Endothelial cell of hepatic sinusoid (primary cell): ENCODE measurements around the gene NLN.
"Not testable (repeated sequence)": the region's sequence is repeated elsewhere in the genome, so short reads cannot be mapped to it uniquely, and the experiment has no call there.

Experiments
- in situ Hi-C: cut with HindIII; loops from 2 replicates; pipeline ENCODE4 v1.10.0; 2017; ENCODE audit warnings: low sequenced_read_pairs

NLN gene

GRCh38 chr5:65866837-65867521 is 145.0 kb downstream of the NLN start:
- in situ Hi-C loops, result no loop called here

DNA sequence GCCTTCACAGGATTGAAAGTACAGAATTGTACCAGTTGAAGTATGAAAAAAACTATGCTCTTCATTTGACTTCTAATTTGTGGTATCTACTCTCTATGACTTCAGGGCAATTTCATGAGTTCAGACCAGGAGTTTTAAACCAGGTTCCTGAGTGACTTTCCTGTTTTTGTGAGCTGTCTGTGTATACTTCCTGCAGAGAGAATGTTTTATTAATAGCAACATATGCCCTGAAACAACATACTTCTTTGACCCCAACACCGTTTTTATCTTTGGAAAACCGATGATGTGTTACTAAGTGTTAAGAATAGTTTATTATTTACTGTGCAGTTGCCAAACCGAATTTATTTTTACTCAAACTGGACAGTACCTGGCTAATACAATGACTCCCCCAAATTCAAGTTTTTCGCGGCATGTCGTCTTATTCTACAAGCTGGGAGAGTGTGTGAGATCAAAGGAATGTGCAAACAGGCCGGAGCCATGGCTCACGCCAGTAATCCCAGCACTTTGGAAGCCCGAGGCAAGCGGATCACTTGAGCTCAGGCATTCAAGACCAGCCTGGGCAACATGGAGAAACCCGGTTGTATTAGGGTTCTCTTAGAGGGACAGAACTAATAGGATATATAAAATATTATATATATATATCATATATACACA is 145.7 kb downstream of the NLN start:
- in situ Hi-C loops, result no loop called here

GRCh38 chr5:65868509-65868908 is 146.5 kb downstream of the NLN start:
- in situ Hi-C loops, result no loop called here

DNA sequence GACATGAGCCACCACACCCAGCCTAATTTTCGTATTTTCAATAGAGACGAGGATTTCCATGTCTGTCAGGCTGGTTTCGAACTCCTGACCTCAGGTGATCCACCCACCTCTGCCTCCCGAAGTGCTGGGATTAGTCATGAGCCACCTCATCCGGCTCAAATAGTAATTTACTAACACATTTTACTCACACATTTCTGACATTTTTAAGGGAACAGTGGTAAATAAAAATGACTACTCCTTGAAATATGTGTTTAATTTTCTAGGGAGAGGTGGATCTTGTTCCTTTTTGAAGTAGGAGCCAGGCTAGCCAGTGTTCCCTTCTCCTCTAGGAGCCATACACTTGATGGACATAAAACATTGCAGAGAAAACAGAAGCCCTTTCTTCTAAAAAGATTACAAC is 149.2 kb downstream of the NLN start:
- in situ Hi-C loops, result no loop called here

DNA sequence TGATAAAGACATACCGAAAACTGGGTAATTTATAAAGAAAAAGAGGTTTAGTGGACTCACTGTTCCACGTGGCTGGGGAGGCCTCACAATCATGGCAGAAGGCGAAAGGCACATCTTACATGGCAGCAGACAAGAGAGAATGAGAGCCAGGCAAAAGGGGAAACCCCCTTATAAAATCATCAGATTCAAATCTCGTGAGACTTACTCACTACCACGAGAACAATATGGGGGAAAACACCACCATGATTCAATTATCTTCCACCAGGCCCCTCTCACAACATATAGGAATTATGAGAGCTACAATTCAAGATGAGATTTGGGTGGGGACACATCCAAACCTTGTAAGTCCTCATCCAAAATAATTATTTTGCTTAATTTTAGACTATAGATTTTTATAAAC is 149.8 kb downstream of the NLN start:
- in situ Hi-C loops, result not testable (repeated sequence)

DNA sequence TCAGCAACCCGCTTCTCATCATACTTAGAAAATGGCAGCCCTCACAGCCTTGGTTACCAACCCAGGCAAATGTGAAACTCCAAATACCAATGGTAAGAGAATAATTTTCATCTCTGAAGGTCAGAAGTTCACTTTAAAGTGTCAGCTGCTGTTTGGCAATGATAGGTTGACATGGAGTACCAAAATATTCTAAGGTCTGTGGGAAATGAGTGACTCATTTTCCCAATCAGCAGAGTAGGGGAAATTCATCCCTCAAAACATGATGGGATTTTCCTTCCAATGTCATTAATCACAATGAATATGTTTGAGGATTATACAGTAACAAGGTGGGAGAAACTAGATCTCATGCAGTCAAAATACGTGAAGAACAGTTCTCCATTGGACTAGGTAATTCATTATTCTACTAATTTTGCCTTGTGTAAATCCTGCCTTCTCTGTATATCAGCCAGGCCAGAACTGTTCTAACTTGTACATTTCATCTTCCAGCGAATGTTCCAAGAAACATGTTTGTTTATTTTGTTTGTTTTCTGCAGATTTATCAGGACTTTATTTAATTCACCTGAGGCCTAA is 151.3 kb downstream of the NLN start:
- in situ Hi-C loops, result no loop called here

DNA sequence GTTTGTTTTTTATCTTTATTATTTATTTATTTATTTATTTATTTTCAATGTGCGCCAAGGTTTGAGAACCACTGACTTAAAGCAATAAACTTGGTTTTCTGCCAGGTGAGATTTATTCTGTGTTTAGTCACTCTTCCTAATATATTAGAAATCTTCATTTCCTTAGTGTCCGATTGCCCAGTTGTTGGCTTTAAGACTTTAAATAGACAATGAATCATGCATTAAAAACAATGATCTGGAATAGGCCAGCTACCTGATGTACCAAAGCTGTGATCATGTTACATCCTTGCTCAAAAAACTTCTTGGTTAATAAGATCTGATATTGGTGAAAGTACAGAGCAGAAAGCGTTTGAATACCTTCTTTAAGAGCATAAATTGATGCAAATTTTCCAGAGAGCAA is 152.2 kb downstream of the NLN start:
- in situ Hi-C loops, result no loop called here

DNA sequence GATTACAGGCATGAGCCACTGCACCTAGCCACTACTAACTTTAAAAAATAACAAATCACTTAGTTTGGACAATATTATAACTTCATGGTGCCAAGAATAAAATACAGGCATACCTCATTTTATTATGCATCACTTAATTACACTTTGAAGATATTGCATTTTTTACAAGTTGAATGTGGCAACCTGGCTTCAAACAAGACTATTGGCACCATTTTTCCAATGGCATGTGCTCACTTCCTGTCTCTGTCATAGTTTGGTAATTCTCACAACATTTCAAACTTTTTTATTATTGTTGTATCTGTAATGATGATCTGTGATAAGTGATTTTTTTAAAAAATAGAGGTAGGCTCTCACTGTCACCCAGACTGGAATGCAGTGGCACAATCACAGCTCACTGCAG is 154.5 kb downstream of the NLN start:
- in situ Hi-C loops, result no loop called here

DNA sequence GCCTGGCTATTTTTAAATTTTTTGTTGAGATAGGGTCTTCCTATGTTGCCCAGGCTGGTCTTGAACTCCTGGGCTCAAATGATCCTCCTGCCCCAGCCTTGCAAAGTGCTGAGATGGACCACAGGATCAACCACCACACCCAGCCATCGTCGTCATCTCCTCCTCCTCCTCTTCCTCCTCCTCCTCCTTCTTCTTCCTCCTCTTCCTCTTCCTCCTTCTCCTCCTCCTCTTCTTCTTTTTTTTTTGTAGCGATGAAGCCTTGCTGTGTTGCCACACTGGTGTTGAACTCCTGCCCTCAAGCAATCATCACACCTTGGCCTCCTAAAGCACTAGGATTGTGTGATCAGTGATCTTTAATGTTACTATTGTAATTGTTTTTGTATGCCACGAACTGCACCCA is 155.0 kb downstream of the NLN start:
- in situ Hi-C loops, result no loop called here
